Right ventricle myocardium inferior (tissue), 1 donor: ENCODE data around the gene TGM6. TPM values are rescaled to one million over a fixed set of nuclear protein-coding genes. Genes with fewer than 3 reads are reported as not detected.
"Not testable (repeated sequence)": the region's sequence is repeated elsewhere in the genome, so short reads cannot be mapped to it uniquely, and the experiment has no call there.

Source experiments
- ATAC-seq: fragments of 200-7000 bp; cut with Tn5 transposase; one replicate; pipeline ENCODE4 v1.9.1; 2020; ENCODE audit warnings: mild to moderate bottlenecking, moderate library complexity
- DNase-seq: peaks from one replicate; pipeline ENCODE4 v3.0.0; 2021; ENCODE audit errors: missing footprints
- intact Hi-C: fragments of 100-400 bp; cut with DNase I; formaldehyde crosslinking; loops from one replicate; pipeline ENCODE4 v1.11.0; 2022
- total RNA-seq: library from RNA; stranded (reverse); fragmentation: NEBNext Ultra II Directional; extraction: Animal tissue kit (Norgen Biotek cat#: 25700); gene quantifications from one replicate; pipeline ENCODE4 v1.2.1, GENCODE V29; 2021
- donor health status: DM: no; HTN: yes; CAD: no; lungs with severe emphysema.

Gene TGM6
- total RNA-seq, 1 donor from 2014 or later = not detected

- ATAC-seq = no peak
- intact Hi-C loops = no loop called here
- DNase-seq = no peak
These were observed 13.8 kb downstream of the TGM6 start for GRCh38 chr20:2394411-2395055.

- ATAC-seq = no peak
- intact Hi-C loops = no loop called here
These were observed 14.4 kb downstream of the TGM6 start for GRCh38 chr20:2395136-2395535.

GRCh38 chr20:2396241-2396814 is 15.6 kb downstream of the TGM6 start:
- ATAC-seq (no peak), DNase-seq (no peak)
- intact Hi-C loops = no loop called here

More at GRCh38 chr20:2395136-2395535, 14.4 kb downstream of the TGM6 start:
- no peak for DNase-seq

- intact Hi-C loops = no loop called here
- no peak for DNase-seq
- no peak for ATAC-seq
These were observed 16.4 kb downstream of the TGM6 start for GRCh38 chr20:2397091-2397490.

GRCh38 chr20:2397595-2398145 is 17.0 kb downstream of the TGM6 start:
- ATAC-seq = no peak
- no peak for DNase-seq
- intact Hi-C loops = no loop called here

- intact Hi-C loops = no loop called here
- DNase-seq (no peak), ATAC-seq (no peak)
These were observed 17.7 kb downstream of the TGM6 start for GRCh38 chr20:2398449-2398848.

- no peak for DNase-seq
- ATAC-seq = no peak
- intact Hi-C loops = no loop called here
These were observed 18.7 kb downstream of the TGM6 start for GRCh38 chr20:2399390-2399789.

GRCh38 chr20:2400290-2400689 is 19.6 kb downstream of the TGM6 start:
- intact Hi-C loops = no loop called here
- ATAC-seq = no peak
- no peak for DNase-seq

GRCh38 chr20:2401527-2401926 is 20.8 kb downstream of the TGM6 start:
- DNase-seq (no peak), ATAC-seq (no peak)
- intact Hi-C loops = no loop called here

- DNase-seq (no peak), ATAC-seq (no peak)
- intact Hi-C loops = no loop called here
These were observed 21.7 kb downstream of the TGM6 start for GRCh38 chr20:2402271-2402980.

- no peak for DNase-seq
- intact Hi-C loops = no loop called here
- ATAC-seq = no peak
These were observed 22.8 kb downstream of the TGM6 start for GRCh38 chr20:2403291-2404052.

- ATAC-seq (no peak), DNase-seq (no peak)
- intact Hi-C loops = no loop called here
These were observed 25.0 kb downstream of the TGM6 start for GRCh38 chr20:2405693-2406065.

GRCh38 chr20:2407355-2407754 is 26.7 kb downstream of the TGM6 start:
- DNase-seq, intact Hi-C loops, ATAC-seq: not testable (repeated sequence)

- no peak for DNase-seq
- intact Hi-C loops = no loop called here
- ATAC-seq = no peak
These were observed 27.4 kb downstream of the TGM6 start for GRCh38 chr20:2408111-2408510.

GRCh38 chr20:2416541-2417212 is 36.0 kb downstream of the TGM6 start:
- DNase-seq (no peak), ATAC-seq (no peak)

GRCh38 chr20:2417213-2417541 is 36.5 kb downstream of the TGM6 start:
- intact Hi-C loops = no loop called here
- ATAC-seq (no peak), DNase-seq (no peak)

More at GRCh38 chr20:2416541-2417212, 36.0 kb downstream of the TGM6 start:
- intact Hi-C loops = no loop called here

- no peak for ATAC-seq
- intact Hi-C loops = no loop called here
These were observed 37.7 kb downstream of the TGM6 start for GRCh38 chr20:2418388-2418787.

GRCh38 chr20:2420510-2420909 is 39.8 kb downstream of the TGM6 start:
- intact Hi-C loops = no loop called here
- no peak for ATAC-seq
- no peak for DNase-seq

More at GRCh38 chr20:2418388-2418787, 37.7 kb downstream of the TGM6 start:
- DNase-seq = no peak

- no peak for ATAC-seq
- intact Hi-C loops = no loop called here
- no peak for DNase-seq
These were observed 40.5 kb downstream of the TGM6 start for GRCh38 chr20:2421247-2421646.
